ENCODE measurements around the gene TSPAN31.
A peak's percentile ranks its signal among the peaks of the same experiment; 100 is the strongest.

Gene TSPAN31

DNA sequence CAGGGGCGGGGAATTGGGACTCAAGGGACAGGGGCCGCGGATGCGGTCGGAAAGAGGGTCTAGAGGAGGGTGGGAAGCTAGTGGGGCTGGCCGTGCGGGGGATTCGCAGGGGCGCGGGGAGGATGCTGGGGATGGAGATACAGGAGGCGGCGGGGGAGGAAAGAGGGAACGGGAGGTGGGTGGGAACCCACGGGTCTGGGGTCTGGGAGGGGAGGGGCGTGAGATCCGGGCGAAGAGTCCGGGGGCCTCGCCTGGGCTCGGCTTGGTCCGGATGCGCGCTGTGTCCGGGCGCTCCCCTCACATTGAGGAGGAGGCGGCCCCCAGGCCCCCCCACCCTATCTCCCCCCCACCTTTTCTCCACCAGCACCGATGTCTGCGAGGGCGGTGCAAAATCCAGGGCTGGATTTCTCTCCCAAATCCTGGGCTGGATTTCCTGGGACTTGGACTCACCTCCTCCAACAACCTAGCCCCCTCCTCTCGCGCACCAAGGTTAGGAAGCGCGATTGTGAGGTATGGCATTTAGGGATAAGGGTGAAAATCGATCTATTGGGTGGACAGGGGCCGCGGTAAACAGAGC is 6.1 kb upstream of the TSPAN31 start, which contains the start of gene AGAP2:
TSS of gene AGAP2 (minus strand) at position 82 of the 577 bp plus-strand sequence. CDS start 496 bp downstream, outside the sequence.
- DNase-seq (ENCODE audit: low spot score): no peak
- TF ChIP-seq, protein P1, sequence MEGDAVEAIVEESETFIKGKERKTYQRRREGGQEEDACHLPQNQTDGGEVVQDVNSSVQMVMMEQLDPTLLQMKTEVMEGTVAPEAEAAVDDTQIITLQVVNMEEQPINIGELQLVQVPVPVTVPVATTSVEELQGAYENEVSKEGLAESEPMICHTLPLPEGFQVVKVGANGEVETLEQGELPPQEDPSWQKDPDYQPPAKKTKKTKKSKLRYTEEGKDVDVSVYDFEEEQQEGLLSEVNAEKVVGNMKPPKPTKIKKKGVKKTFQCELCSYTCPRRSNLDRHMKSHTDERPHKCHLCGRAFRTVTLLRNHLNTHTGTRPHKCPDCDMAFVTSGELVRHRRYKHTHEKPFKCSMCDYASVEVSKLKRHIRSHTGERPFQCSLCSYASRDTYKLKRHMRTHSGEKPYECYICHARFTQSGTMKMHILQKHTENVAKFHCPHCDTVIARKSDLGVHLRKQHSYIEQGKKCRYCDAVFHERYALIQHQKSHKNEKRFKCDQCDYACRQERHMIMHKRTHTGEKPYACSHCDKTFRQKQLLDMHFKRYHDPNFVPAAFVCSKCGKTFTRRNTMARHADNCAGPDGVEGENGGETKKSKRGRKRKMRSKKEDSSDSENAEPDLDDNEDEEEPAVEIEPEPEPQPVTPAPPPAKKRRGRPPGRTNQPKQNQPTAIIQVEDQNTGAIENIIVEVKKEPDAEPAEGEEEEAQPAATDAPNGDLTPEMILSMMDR (IDR thresholded peaks at IDR 0.05): no peak
- H3K27ac ChIP-seq: no peak within 1 kb of the TSS
- peak within 1 kb of the TSS; percentile 70 for H3K4me3 ChIP-seq

DNA sequence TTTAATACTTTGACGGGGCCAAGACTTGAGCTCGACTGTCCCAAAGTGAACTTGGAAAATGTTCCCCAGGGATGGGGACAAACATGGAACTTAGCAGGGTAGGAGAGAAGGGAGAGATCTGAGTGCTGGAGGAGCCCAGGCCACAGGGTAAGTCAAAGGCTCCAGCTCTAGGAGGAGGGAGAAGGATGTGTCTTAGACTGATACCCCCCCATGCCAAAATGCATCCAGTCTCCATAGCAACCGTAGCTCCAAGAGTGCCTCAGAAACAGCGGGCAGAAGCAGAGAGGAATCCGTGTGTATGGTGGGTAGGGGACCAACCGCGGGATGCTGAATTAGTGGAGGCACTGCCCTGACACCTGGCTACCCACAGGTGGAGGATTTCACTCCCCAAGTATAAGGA is 5.5 kb upstream of the TSPAN31 start:
- no peak overlapping the region for H3K4me3 ChIP-seq
- no peak for DNase-seq (ENCODE audit: low spot score)
- no peak overlapping the region for H3K27ac ChIP-seq
- TF ChIP-seq, protein P1 (IDR thresholded peaks at IDR 0.05): no peak

DNA sequence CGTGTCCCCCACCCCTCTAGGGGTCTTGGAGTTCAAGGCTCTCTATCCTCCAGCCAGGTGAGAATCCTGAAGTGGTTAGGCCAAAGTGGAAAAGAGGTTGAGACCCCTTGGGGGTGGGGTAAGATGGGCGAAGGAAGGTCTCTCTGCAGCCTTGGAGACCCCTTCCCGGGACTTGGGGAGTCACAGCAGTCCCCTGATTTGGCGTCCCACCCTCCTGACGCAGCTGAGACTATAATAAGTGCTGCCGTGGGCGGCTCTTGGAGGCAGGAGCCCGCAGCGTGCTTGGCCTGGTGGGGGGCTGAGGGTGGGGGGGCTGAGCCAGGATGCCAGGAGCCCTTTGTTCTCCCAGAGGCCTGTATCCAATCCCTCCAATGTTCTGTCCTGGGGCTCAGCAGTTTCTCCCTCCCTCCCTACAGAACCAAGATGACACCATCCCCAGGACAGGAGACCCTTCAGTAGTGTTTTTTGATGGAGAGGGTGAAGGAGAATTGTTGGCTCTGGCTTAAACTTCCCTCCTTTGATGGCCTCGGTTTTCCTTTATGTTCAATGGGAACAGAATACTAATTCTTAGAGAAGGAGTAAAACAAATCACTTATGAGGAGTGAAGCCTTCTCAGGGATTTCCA is 4.8 kb upstream of the TSPAN31 start:
- no peak for DNase-seq (ENCODE audit: low spot score)
- Histone ChIP-seq H3K27ac (no peak overlapping the region), H3K4me3 (no peak overlapping the region)
- TF ChIP-seq, protein P1 (IDR thresholded peaks at IDR 0.05): no peak

DNA sequence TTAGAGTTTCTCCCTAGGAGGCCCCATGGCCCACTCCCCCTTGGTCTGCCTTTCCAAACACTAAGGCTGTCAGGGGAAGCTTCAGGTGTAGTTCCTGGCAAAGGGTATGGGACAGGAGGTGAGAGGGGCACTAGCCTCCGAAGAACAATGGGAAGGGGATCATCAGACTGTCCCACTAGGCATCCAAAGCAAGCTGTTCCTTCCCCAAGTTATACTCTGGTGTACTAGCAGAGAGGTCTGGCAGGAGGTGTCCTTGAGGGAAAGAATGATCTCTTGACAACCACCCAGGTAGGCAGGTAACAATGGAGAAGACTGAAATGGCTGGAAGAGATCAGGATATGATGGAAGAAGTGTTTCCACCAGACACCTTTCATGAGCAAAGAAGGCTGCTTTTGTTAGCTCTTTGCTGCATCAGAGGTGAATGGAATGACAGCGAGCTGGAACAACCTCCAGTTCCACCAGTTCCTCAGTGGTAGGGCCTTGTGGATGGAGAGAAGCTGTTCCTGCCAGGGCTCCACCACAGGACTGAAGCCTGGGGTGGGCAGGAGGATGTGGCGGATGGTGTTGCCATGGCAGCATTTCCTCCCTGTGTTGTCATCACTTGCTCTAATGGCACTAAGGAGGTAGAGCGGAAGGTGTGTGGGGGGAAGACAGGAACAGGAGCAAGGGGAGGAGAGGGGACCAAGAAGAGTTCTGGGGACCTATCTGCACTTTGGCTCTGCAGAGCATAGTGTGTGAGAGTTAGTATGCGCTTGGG is 4.0 kb upstream of the TSPAN31 start:
- TF ChIP-seq, protein P1 (IDR thresholded peaks at IDR 0.05): no peak
- no peak overlapping the region for H3K27ac ChIP-seq
- peak overlapping the region; percentile 55 for H3K4me3 ChIP-seq
- DNase-seq (ENCODE audit: low spot score): no peak

DNA sequence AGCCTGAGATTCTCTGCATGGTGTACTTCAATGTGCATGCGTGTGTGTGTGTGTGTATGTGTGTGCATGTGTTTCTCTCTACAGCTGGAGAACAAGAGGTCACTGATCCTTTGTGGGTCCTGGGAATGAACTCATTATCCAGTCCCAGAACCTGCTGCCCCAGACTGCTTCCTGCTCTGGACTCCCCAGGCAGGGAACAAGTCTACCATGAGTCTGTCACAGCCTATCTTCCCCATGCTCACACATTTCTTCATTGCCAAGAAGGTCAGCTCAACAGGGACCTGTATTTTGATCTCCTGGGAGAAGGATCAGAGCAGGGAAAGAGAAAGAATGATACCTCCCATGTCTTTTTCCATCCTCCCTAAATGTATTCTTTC is 3.4 kb upstream of the TSPAN31 start:
- no peak overlapping the region for H3K27ac ChIP-seq
- H3K4me3 ChIP-seq: peak overlapping the region; percentile 55

DNA sequence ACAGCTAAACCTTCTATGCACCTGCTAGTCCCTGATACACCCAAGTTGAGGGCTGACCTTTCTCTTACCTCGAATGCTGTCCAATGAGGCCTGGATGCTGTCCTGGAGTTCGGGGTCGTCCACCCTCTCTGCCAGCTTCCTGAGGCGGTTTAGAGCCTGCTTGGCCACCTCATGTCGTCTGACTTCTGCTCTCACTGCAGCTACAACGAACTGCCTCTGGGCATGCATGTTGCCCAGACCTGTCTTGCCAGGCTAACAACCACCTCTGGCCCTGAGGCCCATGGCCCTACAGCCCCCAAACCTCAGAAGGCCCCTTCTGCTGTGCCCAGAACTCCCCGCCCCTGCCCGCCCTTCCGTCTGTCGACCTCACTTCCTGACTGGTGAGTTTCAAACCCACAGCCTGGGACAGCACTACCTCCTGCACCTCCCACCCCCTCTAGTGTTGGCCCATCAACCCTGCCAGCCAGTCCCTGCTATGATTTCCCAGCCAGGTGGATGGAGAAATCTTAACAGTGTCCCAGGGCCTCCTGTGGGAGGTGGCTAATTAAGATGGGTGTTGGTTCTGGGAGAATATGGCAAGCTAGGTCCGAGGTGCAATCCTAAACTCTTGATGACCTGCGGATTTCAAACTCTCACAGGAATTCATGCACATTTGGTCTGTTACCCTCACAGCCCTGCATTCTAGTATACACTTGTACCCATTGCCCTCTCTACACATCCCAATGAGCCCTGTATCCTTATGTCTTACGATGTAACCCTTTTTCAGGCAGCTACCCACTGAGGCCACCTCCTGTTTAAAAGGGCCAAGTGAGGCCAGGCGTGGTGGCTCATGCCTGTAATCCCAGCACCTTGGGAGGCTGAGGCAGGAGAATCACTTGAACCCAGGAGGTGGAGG is 2.7 kb upstream of the TSPAN31 start:
- TF ChIP-seq, protein P1 (IDR thresholded peaks at IDR 0.05): no peak
- DNase-seq (ENCODE audit: low spot score): no peak
- H3K4me3 ChIP-seq: peak overlapping the region; percentile 55
- H3K27ac ChIP-seq: no peak overlapping the region

More for the DNA sequence above, 3.4 kb upstream of the TSPAN31 start:
- TF ChIP-seq, protein P1 (IDR thresholded peaks at IDR 0.05): no peak
- DNase-seq (ENCODE audit: low spot score): no peak

All from coronary artery (tissue), 2 donors.